Esophagus squamous epithelium (tissue), 4 donors: ENCODE measurements around the gene MYO16.

Experiments
- POLR2A ChIP-seq, 4 donors: fragments of 450-650 bp; IDR thresholded peaks; one replicate each; pipeline ENCODE4 v1.6.1; 2017; ENCODE audit warnings: antibody characterized with exemption in 4 of 4, mild to moderate bottlenecking in 4 of 4, moderate library complexity in 3 of 4
- TF ChIP-seq, protein P1 (sequence below), 6 experiments: fragments of 450-650 bp in 4 of 6; fragments of 200-600 bp in 2 of 6; sonication (generic) in 2 of 6; IDR thresholded peaks; one replicate each; pipeline ENCODE4 v1.5.1; 2016 to 2019; ENCODE audit warnings: antibody characterized with exemption in 6 of 6, mild to moderate bottlenecking in 4 of 6, moderate library complexity in 4 of 6

DNA sequence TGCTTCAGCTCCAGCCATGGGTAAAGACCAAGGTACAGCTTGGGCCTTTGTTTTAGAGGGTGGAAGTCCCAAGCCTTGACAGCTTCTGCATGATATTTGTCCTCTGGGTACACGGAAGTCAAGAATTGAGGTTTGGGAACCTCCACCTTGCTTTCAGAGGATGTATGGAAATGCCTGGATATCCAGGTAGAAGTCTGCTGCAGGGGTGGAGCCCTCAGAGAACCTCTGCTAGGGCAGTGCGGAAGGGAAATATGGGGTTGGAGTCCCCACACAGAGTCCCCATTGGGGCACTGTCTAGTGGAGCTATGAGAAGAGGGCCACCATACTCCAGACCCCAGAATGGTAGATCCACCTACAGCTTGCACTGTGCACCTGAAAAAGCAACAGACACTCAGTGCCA, 23.0 kb upstream of the MYO16 start:
- TF ChIP-seq, protein P1, sequence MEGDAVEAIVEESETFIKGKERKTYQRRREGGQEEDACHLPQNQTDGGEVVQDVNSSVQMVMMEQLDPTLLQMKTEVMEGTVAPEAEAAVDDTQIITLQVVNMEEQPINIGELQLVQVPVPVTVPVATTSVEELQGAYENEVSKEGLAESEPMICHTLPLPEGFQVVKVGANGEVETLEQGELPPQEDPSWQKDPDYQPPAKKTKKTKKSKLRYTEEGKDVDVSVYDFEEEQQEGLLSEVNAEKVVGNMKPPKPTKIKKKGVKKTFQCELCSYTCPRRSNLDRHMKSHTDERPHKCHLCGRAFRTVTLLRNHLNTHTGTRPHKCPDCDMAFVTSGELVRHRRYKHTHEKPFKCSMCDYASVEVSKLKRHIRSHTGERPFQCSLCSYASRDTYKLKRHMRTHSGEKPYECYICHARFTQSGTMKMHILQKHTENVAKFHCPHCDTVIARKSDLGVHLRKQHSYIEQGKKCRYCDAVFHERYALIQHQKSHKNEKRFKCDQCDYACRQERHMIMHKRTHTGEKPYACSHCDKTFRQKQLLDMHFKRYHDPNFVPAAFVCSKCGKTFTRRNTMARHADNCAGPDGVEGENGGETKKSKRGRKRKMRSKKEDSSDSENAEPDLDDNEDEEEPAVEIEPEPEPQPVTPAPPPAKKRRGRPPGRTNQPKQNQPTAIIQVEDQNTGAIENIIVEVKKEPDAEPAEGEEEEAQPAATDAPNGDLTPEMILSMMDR (IDR thresholded peaks at IDR 0.05) = no peak
- TF ChIP-seq POLR2A (IDR thresholded peaks at IDR 0.05) = no peak
